Right renal cortex interstitium (tissue), 3 donors: Measurements from ENCODE around the gene TRMT6. TPM values are rescaled to one million over a fixed set of nuclear protein-coding genes. Genes with fewer than 3 reads are reported as not detected.
A peak's percentile ranks its signal among the peaks of the same experiment; 100 is the strongest.

Source experiments
- DNase-seq, 3 donors: peaks; one replicate each; pipeline ENCODE4 v3.0.0-alpha.2; 2013; ENCODE audit warnings: low read depth in 3 of 3, low spot score in 2 of 3
- polyA plus RNA-seq, 3 donors: library from polyadenylated mRNA; unstranded; fragments of 120-200 nt; gene quantifications; one replicate each; pipeline ENCODE4 v1.2.1, GENCODE V29; 2013; ENCODE audit not compliant: insufficient read length in 3 of 3

The TRMT6 gene
- polyA plus RNA-seq = 10 to 100 TPM; 18.8 to 22.0 (median 21.1) TPM

GRCh38 chr20:5950271-5951031, at the start of gene TRMT6, which contains the start of gene MCM8:
Gene TRMT6, minus strand, starts transcription at chr20:5950533. Its CDS starts 128 bp downstream, at chr20:5950405.
Gene MCM8, plus strand, starts transcription at chr20:5950652. Its CDS starts 1,364 bp downstream, at chr20:5952016.
- DNase-seq = peak; percentile 88 to 93 (median 92)

DNA sequence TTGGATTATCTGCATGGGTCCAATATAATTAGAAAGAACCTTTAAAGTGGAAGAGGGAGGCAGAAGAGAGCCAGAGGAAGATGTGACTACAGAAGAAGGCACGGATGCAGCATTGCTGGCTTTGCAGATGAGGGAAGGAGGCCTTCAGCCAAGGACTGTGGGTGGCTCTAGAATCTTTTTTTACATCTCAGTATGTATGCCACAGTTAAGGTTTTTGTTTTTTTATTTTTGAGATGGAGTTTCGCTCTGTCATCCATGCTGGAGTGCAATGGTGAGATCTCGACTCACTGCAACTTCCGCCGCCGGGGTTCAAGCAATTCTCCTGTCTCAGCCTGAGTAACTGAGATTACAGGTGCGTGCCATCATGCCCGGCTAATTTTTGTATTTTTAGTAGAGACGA, 49.5 kb upstream of the TRMT6 start:
- no peak for DNase-seq

DNA sequence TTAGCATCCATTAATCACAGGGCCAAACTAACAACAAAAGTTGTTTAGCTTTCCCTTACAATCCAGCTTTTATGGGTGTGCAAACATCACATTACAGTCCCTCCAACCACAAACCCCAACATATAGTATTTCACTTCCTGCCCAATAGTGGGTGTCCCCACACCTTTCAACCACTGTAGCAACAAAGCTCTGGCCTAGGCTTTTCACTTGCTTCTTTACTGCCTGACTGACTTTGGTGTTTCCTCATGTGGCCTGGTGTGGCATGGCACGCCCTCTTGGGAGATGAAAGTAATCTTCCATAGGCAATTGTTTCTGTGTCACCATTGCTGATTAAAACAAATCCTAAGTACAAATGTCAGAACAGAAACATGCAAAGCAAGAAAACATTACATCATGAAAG, 46.4 kb upstream of the TRMT6 start:
- no peak for DNase-seq

DNA sequence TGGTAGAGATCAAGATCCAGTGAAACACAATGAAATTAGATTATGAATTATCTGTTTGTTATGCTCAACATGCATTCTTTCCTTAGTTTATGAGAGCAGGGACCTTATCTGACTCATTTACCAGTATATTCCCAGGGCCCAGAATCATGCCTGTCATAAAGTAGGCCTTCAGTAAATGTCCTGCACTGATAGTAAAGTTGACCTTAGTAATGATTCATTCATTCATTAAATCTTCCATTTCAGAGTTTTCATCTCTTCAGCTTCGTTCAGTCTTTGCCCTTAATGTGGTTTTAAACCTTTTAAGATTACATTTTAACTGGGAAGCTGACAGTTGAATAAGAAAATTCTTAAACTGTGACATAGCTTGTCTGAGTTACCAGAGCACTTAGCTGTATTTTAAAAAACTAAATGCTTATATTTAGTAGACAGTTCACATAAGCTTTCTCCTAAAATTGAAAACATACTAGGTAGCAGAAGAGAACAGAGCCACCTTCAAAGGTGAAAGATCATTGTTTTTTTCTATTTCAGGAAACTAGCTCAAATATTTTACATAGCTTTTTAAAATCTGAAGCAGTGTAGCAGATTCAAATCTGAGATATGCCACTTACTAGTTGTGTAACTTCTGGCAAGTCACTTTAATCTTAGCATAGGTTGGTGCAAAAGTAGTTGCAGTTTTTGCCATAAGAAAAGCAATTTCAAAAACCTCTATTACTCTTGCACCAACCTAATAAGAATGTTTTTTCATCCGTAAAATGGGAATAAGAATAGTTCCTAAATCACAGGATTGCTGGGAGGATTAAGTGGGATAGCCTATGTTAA, 41.5 kb upstream of the TRMT6 start:
- DNase-seq = no peak

DNA sequence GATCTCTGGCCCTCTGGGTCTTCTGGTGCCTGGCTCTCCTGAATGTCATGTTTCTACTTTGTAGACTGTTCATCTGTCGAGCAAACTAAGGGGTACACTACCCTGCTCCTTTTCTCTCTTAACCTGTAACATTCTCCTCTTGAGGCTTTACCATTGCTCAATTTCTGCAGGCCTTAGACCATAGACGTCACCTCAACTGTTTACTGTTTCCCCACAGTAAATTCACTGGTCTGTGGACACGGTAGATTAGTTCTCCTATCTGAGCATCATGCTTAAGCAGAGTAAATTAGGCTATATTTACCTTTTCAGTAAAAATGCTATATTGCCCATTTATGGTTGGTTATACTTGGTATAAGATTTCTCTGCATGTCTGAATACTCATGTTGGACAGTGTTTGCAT, 40.6 kb upstream of the TRMT6 start:
- no peak for DNase-seq

- no peak for DNase-seq
Measured at GRCh38 chr20:5989539-5989938, 39.2 kb upstream of the TRMT6 start.

GRCh38 chr20:5987383-5987782, 37.0 kb upstream of the TRMT6 start:
- DNase-seq = no peak

GRCh38 chr20:5980720-5981538, 30.6 kb upstream of the TRMT6 start:
- DNase-seq = no peak

DNA sequence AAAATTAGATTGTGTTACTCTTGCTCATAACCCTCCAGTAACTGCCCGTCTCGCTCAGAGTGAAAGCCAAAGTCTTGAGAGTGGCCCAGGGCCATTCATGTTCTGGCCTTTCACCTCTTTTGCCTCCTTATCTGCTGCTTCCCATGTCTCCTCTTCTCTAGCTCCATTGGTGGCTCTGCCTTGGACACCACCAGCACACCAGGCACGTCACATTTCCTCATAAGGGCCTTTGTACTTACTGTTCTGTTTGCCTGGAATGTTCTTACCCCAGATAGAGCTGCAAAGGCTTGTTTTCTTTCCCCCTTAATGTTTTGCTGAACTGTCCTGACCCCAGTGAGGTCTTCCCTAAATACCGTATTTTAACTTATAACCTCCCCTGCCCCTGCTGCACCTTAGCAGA, 29.5 kb upstream of the TRMT6 start:
- DNase-seq = no peak

GRCh38 chr20:5977975-5978374, 27.6 kb upstream of the TRMT6 start:
- DNase-seq = no peak

DNA sequence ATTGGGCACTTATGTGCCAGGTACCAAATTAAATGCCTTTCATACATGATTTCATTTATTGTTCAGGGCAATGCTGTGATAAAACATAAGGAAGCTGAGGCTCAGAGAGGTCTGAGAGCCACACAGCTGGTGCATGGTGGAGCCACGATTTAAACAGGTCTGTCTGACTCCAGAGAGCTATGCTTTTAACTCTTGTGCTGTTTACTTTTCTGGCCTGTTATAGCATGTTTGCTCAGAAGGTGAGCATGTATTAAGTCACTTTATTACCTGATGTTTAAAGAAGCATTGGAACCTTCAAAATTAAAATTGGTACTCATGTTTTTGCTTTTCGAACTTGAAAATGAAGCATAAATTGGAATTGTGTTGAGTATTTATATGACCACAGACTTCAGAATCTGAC, 26.9 kb upstream of the TRMT6 start:
- no peak for DNase-seq

- no peak for DNase-seq
Measured at GRCh38 chr20:5975778-5976177, 25.4 kb upstream of the TRMT6 start.

- DNase-seq = no peak
Measured at GRCh38 chr20:5974531-5974930, 24.2 kb upstream of the TRMT6 start.

- DNase-seq = no peak
Measured at GRCh38 chr20:5973971-5974370, 23.6 kb upstream of the TRMT6 start.

DNA sequence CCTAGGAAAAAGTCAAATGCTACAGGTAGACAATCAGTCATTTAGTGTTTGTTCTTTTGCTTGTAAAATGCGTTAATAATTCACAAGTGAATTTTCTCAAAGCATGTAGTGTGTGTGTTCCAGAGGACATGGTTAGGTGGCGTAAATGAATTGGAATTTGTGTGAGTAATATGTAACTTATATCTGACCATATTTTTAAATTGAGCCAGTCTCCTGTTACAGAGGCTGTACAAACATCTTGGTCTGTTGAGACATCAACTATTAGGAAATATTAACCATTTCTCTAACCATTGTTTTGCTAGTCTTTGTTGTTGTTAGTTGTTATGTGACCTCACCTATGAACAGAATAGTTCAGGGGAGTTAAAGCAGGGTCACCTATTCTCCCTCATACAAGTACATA, 22.8 kb upstream of the TRMT6 start:
- no peak for DNase-seq

DNA sequence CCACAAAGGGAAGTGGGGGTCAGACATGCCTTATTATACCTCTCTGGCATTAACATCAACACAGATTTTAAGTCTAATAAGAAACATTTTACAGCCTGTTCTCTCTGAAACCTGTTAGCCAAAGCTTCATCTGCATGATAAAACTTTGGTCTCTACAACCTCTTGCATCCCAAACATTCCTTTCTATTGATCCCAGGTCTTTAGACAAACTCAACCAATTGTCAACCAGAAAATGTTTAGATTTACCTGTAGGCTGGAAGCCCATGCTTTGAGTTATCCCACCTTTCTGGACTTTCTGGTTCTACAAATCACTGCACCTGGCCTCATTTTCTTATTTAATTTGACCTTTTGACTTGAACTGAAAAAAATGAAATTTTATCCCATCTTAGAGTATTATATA, 20.9 kb upstream of the TRMT6 start:
- DNase-seq = no peak

DNA sequence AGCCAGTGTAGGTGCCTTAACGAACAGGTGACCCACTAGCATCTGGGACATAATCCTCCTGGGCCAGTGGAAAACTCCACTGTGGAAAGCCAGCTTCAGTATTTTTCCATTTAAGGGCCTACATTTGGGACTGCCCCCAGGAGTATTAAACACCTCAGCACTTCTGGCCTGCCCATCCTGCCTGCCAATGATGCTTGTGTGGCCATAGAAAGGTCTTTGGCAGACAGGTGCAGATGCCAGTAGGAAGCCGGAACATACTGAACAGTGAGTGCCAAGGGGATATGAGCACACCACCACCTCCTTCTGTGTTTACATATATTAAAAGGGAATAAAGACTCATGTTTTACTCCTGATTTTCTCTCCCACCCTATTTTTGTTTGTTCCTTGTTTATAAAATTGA, 20.0 kb upstream of the TRMT6 start:
- DNase-seq = no peak

DNA sequence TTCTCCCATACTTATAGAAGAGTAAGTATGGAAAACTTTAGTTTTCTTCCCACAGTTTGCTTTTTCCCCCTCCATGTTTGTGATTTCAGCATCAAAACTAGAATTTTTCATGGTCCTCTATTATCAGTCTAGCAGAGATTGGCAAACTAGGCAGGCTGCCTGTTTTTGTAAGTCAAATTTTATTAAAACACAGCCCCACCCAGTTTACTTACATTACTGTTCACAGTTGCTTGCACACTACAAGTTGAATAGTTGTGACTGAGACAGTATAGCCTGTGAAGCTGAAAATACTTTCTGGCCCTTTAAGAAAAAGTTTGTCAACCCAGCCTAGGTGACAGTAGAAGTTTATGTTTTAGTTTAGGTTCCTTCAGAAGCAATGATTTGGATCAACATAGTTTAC, 19.6 kb upstream of the TRMT6 start:
- no peak for DNase-seq

DNA sequence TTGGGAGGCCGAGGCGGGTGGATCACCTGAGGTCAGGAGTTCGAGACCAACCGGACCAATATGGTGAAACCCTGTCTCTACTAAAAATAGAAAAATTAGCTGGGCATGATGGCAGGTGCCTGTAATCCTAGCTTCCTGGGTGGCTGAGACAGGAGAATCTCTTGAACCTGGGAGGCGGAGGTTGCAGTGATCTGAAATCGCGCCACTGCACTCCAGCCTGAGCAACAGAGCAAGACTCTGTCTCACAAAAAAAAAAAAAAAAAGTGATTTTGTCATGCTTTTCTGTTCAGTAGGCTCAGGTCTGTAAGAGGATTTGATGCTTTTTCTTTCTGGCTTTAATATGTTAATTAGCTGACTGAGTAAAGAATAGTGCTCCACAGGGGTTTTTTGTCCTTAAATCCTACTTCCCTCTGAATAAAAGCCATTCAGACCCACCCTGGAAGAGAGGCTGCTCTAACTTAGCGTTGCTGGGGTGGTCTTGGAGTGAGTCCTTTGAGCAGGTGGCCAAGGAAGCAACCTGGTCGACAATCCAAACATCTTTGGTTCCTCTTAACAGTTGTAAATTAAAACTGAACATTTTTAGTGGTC, 19.1 kb upstream of the TRMT6 start:
- DNase-seq = no peak

DNA sequence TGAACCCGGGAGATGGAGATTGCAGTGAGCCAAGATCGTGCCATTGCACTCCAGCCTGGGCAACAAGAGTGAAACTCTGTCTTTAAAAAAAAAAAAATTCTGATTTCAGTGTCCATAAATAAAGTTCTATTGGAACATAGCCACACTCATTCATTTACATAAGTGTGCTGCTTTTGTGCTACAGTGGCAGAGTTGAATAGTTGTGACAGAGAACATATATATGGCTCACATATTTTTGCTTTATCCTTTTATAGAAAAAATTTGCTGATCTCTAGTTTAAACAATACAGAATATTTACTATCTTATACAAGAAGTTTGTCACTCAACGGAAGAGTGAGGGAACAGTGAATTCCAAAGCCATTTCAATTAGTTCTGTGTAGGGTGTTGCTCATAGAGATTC, 18.1 kb upstream of the TRMT6 start:
- DNase-seq = no peak

- no peak for DNase-seq
Measured at GRCh38 chr20:5967469-5967868, 17.1 kb upstream of the TRMT6 start.
